Measurements from ENCODE around the gene KRTAP9-2.
"Not testable (repeated sequence)": the region's sequence is repeated elsewhere in the genome, so short reads cannot be mapped to it uniquely, and the experiment has no call there.

KRTAP9-2 gene, protein sequence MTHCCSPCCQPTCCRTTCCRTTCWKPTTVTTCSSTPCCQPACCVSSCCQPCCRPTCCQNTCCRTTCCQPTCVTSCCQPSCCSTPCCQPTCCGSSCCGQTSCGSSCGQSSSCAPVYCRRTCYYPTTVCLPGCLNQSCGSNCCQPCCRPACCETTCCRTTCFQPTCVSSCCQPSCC

DNA sequence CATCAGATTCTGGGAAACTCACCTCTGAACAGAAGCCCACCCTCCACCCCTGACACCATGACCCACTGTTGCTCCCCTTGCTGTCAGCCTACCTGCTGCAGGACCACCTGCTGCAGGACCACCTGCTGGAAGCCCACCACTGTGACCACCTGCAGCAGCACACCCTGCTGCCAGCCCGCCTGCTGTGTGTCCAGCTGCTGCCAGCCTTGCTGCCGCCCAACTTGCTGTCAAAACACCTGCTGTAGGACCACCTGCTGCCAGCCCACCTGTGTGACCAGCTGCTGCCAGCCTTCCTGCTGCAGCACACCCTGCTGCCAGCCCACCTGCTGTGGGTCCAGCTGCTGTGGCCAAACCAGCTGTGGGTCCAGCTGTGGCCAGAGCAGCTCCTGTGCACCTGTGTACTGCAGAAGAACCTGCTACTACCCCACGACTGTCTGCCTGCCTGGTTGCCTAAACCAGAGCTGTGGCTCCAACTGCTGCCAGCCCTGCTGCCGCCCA lies at the start of gene KRTAP9-2:
KRTAP9-2 (plus strand) TSS at position 51 of the 498 bp plus-strand sequence; CDS start at position 58, 7 bp downstream.
- not testable (repeated sequence) for ATAC-seq

DNA sequence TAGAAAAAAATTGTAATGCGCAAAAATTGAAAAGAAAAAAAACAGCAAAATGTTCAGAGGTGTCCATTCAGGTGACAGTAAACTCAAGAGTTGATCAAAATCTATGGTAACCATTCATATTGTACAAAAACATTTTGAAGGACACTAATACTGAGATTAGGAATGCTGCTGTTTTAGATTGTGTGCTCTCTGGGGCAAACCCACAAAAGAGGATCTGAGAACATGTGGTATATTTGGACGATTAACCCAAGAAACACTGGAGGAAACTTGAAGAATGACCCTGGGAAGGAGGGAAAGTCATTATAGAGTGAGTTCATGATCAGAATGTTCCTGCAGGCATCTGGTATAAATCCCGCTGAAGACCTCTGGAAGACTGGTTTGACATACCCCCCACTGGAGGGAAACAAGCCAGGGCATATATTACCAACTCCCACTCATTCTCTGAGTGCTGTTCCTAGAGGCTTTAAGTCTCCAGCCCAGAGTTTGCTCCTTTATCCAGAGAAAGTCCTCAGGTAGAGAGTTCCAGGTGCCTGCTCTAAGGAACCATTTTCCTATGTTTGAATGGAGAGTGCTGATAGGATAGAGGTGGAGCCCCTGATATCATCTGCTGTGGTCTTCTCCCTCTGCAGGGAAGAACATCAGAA lies 49.6 kb upstream of the KRTAP9-2 start:
- TF ChIP-seq GLIS3 (CRISPR knock-in tag; IDR thresholded peaks at IDR 0.05): no peak
- no peak for TF ChIP-seq CSDC2 (CRISPR knock-in tag; IDR thresholded peaks at IDR 0.05)
- no peak for TF ChIP-seq OSR1 (CRISPR knock-in tag; IDR thresholded peaks at IDR 0.05)
- ATAC-seq: no peak

DNA sequence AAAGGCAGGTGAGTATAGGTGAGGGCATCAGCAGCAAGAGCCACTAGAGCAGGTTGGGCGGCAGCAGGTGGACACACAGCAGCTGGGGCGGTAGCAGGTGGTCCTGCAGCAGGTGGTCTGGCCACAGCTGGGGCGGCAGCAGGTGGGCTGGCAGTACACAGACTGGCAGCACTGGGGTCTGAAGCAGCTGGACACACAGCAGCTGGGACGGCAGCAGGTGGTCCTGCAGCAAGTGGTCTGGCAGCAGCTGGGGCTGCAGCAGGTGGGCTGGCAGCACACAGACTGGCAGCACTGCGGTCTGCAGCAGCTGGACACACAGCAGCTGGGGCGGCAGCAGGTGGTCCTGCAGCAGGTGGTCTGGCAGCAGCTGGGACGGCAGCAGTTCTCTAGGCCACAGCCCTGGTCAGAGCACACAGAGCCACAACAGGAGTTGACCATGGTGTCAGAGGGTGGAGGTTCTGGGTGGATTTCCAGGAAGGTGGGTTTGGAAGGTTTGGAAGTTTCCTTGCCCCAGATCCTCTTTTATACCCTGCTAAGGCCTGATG lies 48.6 kb upstream of the KRTAP9-2 start, which contains the start of gene KRTAP4-2:
KRTAP4-2 (minus strand) TSS at position 495 of the 545 bp plus-strand sequence; CDS start at position 438, 57 bp downstream.
- TF ChIP-seq ESRRG (CRISPR knock-in tag; IDR thresholded peaks at IDR 0.05) (no peak), RARB (CRISPR knock-in tag; IDR thresholded peaks at IDR 0.05) (no peak), ZFP3 (CRISPR knock-in tag; IDR thresholded peaks at IDR 0.05) (no peak), OSR1 (CRISPR knock-in tag; IDR thresholded peaks at IDR 0.05) (no peak), ZC3H10 (CRISPR knock-in tag; IDR thresholded peaks at IDR 0.05) (no peak), SNAI2 (CRISPR knock-in tag; IDR thresholded peaks at IDR 0.05) (no peak), ZFP30 (CRISPR knock-in tag; IDR thresholded peaks at IDR 0.05) (no peak)
- TF ChIP-seq, protein P1, sequence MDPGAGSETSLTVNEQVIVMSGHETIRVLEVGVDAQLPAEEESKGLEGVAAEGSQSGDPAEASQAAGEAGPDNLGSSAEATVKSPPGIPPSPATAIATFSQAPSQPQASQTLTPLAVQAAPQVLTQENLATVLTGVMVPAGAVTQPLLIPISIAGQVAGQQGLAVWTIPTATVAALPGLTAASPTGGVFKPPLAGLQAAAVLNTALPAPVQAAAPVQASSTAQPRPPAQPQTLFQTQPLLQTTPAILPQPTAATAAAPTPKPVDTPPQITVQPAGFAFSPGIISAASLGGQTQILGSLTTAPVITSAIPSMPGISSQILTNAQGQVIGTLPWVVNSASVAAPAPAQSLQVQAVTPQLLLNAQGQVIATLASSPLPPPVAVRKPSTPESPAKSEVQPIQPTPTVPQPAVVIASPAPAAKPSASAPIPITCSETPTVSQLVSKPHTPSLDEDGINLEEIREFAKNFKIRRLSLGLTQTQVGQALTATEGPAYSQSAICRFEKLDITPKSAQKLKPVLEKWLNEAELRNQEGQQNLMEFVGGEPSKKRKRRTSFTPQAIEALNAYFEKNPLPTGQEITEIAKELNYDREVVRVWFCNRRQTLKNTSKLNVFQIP (CRISPR knock-in tag; IDR thresholded peaks at IDR 0.05; ENCODE audit: borderline replicate concordance, low read depth): no peak
- no peak for ATAC-seq

DNA sequence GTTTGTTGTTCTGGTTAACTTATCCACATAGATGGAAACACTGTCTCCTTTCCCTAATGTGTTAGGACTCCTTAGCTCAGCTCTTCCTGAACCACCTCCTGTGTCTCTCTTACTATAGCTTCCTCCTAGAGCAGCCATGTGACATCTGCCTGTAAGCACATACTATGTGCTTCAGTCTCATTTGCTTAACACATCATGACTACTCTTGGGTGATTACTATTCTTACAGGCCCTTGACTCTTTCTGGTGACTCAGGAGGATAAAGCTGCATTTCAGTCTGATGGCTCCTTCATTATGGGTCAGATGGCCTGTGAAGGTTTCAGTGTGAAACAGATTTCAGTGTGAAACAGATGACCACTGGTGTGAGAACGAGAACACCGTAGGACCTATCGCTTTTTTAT lies 48.1 kb upstream of the KRTAP9-2 start:
- no peak for ATAC-seq
- TF ChIP-seq, protein P2, sequence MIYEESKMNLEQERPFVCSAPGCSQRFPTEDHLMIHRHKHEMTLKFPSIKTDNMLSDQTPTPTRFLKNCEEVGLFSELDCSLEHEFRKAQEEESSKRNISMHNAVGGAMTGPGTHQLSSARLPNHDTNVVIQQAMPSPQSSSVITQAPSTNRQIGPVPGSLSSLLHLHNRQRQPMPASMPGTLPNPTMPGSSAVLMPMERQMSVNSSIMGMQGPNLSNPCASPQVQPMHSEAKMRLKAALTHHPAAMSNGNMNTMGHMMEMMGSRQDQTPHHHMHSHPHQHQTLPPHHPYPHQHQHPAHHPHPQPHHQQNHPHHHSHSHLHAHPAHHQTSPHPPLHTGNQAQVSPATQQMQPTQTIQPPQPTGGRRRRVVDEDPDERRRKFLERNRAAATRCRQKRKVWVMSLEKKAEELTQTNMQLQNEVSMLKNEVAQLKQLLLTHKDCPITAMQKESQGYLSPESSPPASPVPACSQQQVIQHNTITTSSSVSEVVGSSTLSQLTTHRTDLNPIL (CRISPR knock-in tag; IDR thresholded peaks at IDR 0.05; ENCODE audit: low read depth): no peak
- TF ChIP-seq, protein P1 (CRISPR knock-in tag; IDR thresholded peaks at IDR 0.05; ENCODE audit: borderline replicate concordance, low read depth): no peak

DNA sequence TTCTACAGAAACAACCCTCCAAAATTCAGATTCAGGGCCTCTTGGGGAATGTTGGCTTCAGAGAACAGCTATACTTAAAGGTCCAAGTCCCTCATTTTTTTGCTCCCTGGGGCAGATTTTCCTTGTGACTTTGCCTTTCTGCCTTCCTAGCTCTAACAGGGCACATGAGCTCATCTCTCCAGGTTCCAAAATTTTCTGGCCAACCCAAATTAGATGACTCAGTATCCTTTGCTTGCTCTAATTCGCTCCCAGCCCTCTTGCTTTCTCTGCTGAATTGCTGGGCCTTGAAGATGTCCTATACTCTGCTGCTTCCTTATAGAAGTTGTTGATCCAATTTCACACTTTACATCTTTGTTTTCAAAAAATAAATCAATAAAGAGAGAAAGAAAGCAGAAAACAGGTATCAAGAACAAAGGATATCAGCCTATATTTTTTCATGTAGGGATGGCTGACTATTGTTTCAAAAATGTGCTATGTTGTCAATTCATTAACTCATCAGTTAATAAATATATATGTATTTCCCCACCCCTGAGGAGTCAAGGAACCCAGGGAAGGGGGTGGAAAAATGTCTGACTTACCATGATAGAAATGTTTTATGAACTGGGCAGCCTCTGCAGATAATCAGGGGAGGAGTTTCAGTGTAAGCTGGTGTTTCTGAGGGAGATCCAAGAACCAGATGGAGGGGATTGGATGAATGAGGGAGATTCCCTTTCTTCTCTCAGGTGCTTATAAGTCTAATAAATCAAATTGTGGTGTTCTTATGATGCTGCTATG lies 47.4 kb upstream of the KRTAP9-2 start:
- ATAC-seq: no peak
- TF ChIP-seq ZFP30 (CRISPR knock-in tag; IDR thresholded peaks at IDR 0.05): no peak
- TF ChIP-seq SNAI2 (CRISPR knock-in tag; IDR thresholded peaks at IDR 0.05): no peak
- no peak for TF ChIP-seq ZNF565 (CRISPR knock-in tag; conservative IDR thresholded peaks at IDR 0.05; ENCODE audit: low read depth)
- TF ChIP-seq CSDC2 (CRISPR knock-in tag; IDR thresholded peaks at IDR 0.05): no peak
- no peak for TF ChIP-seq ZC3H10 (CRISPR knock-in tag; IDR thresholded peaks at IDR 0.05)
- no peak for TF ChIP-seq ISL1 (CRISPR knock-in tag; IDR thresholded peaks at IDR 0.05)
- TF ChIP-seq, protein P3, sequence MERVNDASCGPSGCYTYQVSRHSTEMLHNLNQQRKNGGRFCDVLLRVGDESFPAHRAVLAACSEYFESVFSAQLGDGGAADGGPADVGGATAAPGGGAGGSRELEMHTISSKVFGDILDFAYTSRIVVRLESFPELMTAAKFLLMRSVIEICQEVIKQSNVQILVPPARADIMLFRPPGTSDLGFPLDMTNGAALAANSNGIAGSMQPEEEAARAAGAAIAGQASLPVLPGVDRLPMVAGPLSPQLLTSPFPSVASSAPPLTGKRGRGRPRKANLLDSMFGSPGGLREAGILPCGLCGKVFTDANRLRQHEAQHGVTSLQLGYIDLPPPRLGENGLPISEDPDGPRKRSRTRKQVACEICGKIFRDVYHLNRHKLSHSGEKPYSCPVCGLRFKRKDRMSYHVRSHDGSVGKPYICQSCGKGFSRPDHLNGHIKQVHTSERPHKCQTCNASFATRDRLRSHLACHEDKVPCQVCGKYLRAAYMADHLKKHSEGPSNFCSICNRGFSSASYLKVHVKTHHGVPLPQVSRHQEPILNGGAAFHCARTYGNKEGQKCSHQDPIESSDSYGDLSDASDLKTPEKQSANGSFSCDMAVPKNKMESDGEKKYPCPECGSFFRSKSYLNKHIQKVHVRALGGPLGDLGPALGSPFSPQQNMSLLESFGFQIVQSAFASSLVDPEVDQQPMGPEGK (CRISPR knock-in tag; IDR thresholded peaks at IDR 0.05; ENCODE audit: borderline replicate concordance): no peak
- no peak for TF ChIP-seq ZFP3 (CRISPR knock-in tag; IDR thresholded peaks at IDR 0.05)
- TF ChIP-seq, protein P1 (CRISPR knock-in tag; IDR thresholded peaks at IDR 0.05; ENCODE audit: borderline replicate concordance, low read depth): no peak
- TF ChIP-seq ZNF8 (CRISPR knock-in tag; IDR thresholded peaks at IDR 0.05): no peak
- no peak for TF ChIP-seq ESRRG (CRISPR knock-in tag; IDR thresholded peaks at IDR 0.05)
- TF ChIP-seq TOX (CRISPR knock-in tag; IDR thresholded peaks at IDR 0.05; ENCODE audit: borderline replicate concordance): no peak
- no peak for TF ChIP-seq ZNF70 (CRISPR knock-in tag; IDR thresholded peaks at IDR 0.05)
- TF ChIP-seq TSHZ2 (CRISPR knock-in tag; IDR thresholded peaks at IDR 0.05): no peak
- TF ChIP-seq PPARA (CRISPR knock-in tag; IDR thresholded peaks at IDR 0.05; ENCODE audit: borderline replicate concordance): no peak

All from SK-N-SH treated with all-trans-retinoic acid at 6 μM for 48 hours (cell line).